Mucosa of rectum (tissue), 2 donors: ENCODE data around the gene PLCB4.

Experiments
- H3K27ac ChIP-seq, 2 donors: one replicate each; pipeline ENCODE4 v1.7.0; 2013; ENCODE audit warnings: inconsistent platforms in 2 of 2, low read depth in 2 of 2, low read length in 2 of 2
- H3K27me3 ChIP-seq, 2 donors: one replicate each; pipeline ENCODE4 v1.7.0; 2013; ENCODE audit warnings: low read length in 2 of 2; ENCODE audit not compliant: control insufficient read depth in 2 of 2, insufficient read depth in 2 of 2
- H3K36me3 ChIP-seq, 2 donors: one replicate each; pipeline ENCODE4 v1.7.0; 2013; ENCODE audit warnings: low read length in 2 of 2; ENCODE audit not compliant: control insufficient read depth in 2 of 2, insufficient read depth in 2 of 2
- H3K4me1 ChIP-seq, 2 donors: one replicate each; pipeline ENCODE4 v1.7.0; 2013; ENCODE audit warnings: low read length in 2 of 2, mild to moderate bottlenecking in 1 of 2; ENCODE audit not compliant: control insufficient read depth in 2 of 2, insufficient read depth in 2 of 2
- H3K4me3 ChIP-seq, 2 donors: one replicate each; pipeline ENCODE4 v1.7.0; 2013; ENCODE audit warnings: low read length in 2 of 2
- H3K9ac ChIP-seq, 2 donors: one replicate each; pipeline ENCODE4 v1.7.0; 2013; ENCODE audit warnings: low read length in 2 of 2, low read depth in 1 of 2, mild to moderate bottlenecking in 1 of 2
- H3K9me3 ChIP-seq, 2 donors: one replicate each; pipeline ENCODE4 v1.7.0; 2013; ENCODE audit warnings: low read length in 2 of 2; ENCODE audit not compliant: control insufficient read depth in 2 of 2
- donor health status: healthy.
- donor health status: Normal muscosa, but diverticular disease.

Gene PLCB4

DNA sequence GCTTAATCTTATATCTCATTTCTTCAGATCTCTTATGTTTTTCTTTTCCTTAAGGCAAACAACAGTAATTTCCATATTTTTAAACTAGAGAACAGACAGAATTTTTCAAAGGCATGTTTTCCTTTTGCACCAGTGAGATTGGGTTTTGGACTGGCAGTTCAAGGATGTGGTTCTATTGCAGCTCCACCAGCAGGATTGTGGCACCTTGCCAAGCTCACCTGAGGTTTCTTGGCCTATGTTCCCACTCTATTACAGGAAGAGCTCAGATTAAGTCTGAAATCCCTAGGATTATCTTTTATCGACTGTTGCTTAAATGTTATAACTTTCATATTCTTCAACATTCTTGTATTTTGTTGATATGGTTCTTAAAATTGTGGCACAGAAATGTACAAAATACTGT lies 218.9 kb downstream of the PLCB4 start:
- H3K27me3 ChIP-seq = no peaks in the 10 kb centered on the region
- H3K9ac ChIP-seq = no peak overlapping the region
- H3K9me3 ChIP-seq = no peaks in the 10 kb centered on the region
- H3K4me1 ChIP-seq = no peaks in the 10 kb centered on the region
- no peak overlapping the region for H3K27ac ChIP-seq
- H3K4me3 ChIP-seq = no peak overlapping the region
- no peaks in the 10 kb centered on the region for H3K36me3 ChIP-seq

DNA sequence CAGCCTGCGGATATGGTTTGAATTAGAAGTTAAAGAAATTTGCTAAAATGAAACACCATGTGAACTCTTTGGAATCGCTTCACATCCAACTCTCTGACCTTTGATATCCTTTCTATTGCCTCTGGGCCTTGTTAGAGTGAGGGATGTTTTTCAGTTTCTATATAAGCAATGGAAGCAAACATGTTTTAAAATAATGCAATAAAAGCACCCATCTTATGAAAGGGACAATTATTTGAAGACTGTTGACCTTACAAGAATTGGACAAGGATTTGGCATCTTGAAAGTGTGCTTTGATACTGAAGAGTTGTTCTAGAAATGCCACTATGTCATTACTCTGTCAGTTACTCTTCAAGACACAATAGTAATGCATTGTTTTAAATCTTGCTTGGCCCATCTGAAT lies 221.4 kb downstream of the PLCB4 start:
- H3K9me3 ChIP-seq = no peaks in the 10 kb centered on the region
- H3K27me3 ChIP-seq = no peaks in the 10 kb centered on the region
- H3K27ac ChIP-seq = no peak overlapping the region
- no peak overlapping the region for H3K4me3 ChIP-seq
- H3K9ac ChIP-seq = no peak overlapping the region
- no peaks in the 10 kb centered on the region for H3K36me3 ChIP-seq
- H3K4me1 ChIP-seq = peaks cover 0 to 3% of the 10 kb centered on the region in 2 donors

DNA sequence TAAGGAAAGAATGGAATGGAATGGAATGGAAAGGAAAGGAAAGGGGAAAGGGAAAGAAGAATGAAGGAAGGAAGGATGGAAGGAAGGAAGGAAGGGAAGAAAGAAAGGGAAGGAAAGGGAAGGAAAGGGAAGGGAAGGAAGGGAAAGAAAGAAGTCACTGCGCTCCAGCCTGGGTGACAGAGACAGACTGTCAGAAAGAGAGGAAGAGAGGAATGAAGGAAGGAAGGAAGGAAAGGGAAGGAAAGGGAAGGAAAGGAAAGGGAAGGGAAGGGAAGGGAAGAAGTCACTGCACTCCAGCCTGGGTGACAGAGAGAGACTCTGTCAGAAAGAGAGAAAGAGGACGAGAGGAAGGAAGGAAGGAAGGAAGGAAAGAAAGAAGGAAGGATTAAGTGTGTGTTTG lies 224.3 kb downstream of the PLCB4 start:
- Histone ChIP-seq H3K4me1 (peaks cover 0 to 3% of the 10 kb centered on the region in 2 donors), H3K4me3 (no peak overlapping the region), H3K27ac (no peak overlapping the region), H3K36me3 (no peaks in the 10 kb centered on the region), H3K9ac (no peak overlapping the region), H3K27me3 (no peaks in the 10 kb centered on the region), H3K9me3 (no peaks in the 10 kb centered on the region)

DNA sequence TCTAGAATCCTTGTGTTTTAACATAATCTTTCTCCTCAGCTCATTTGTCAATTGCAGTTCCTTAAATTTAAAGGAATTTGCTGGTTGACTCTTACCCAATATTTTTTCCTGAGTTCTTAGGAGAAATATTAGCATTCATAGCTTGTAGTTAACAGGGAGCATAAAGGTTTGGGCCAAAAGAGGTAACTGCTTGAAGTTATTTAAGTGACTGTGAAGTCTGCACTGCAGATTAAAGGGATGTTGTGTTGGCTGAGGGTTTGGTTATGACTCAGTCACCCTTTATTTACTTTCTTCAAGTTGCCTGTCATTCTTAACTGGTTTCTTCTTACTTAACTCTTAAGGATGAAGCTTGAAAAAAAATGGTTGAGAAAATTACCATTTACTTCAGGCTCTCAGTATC lies 225.2 kb downstream of the PLCB4 start:
- Histone ChIP-seq H3K27ac (no peak overlapping the region), H3K9me3 (no peaks in the 10 kb centered on the region), H3K9ac (no peak overlapping the region), H3K4me3 (no peak overlapping the region), H3K27me3 (no peaks in the 10 kb centered on the region), H3K36me3 (no peaks in the 10 kb centered on the region), H3K4me1 (peaks cover 0 to 3% of the 10 kb centered on the region in 2 donors)

DNA sequence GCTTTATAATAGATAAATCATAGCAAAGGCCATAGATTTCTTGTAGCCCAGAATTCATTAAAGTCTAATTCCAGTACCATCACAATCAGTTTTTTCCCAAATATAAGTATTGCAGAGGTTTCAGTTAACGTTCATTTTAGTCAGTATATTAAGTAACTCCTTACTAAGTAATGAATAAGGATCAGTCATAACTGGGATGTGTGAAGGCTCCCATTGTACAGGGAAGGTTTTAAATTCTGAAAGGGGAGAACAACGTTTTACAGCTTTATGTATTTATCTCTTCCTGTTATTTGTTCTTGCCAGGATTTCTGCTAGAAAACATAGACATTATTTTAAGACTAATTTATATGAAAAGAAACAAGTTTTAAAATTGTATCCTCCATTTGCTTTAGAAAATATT lies 230.0 kb downstream of the PLCB4 start:
- H3K4me3 ChIP-seq = no peak overlapping the region
- H3K4me1 ChIP-seq = peaks cover 0 to 14% of the 10 kb centered on the region in 2 donors
- no peaks in the 10 kb centered on the region for H3K27me3 ChIP-seq
- no peaks in the 10 kb centered on the region for H3K9me3 ChIP-seq
- H3K36me3 ChIP-seq = no peaks in the 10 kb centered on the region
- no peak overlapping the region for H3K27ac ChIP-seq
- H3K9ac ChIP-seq = no peak overlapping the region

DNA sequence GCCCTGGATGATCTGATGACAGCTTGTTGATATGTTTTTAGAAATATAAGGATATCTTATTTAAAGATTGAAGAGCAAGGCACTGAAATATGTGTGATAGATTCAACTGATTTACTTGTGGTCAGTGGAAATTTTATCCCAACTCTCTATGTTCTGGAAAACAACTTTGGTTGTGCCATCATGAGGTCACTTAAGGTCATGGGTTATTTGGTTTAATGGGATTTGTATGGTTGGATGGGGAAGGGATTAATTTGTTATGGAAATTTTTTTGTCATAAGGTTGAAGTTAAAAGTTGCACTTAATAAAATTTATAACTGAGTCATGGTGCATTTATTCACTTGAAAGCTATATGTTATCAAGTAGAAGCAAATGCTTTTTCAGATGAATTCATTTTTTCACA lies 231.2 kb downstream of the PLCB4 start:
- Histone ChIP-seq H3K27ac (no peak overlapping the region), H3K4me1 (peaks cover 0 to 11% of the 10 kb centered on the region in 2 donors), H3K9me3 (no peaks in the 10 kb centered on the region), H3K9ac (no peak overlapping the region), H3K4me3 (no peak overlapping the region), H3K36me3 (no peaks in the 10 kb centered on the region), H3K27me3 (no peaks in the 10 kb centered on the region)

DNA sequence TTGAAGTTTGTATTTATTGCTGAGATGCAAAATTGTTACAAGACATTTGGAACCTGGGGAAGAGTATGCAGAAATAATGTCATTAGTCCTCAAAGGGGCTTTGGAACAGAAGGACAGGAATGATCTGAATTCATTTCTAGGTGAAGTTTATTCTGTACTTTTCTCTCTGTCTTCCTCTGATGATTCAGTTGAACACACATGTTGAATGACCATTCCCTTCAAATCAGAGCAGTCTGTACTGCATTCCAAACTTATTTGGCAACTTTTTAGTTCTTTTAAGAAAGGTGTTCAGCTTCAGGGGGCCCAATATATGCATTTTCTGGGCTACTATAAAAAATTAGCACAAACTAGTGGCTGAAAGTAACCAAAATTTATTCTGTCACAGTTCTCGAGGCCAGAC lies 231.6 kb downstream of the PLCB4 start:
- no peak overlapping the region for H3K9ac ChIP-seq
- H3K36me3 ChIP-seq = no peaks in the 10 kb centered on the region
- no peak overlapping the region for H3K27ac ChIP-seq
- no peak overlapping the region for H3K4me3 ChIP-seq
- H3K9me3 ChIP-seq = no peaks in the 10 kb centered on the region
- no peaks in the 10 kb centered on the region for H3K27me3 ChIP-seq
- peaks cover 0 to 11% of the 10 kb centered on the region in 2 donors for H3K4me1 ChIP-seq

DNA sequence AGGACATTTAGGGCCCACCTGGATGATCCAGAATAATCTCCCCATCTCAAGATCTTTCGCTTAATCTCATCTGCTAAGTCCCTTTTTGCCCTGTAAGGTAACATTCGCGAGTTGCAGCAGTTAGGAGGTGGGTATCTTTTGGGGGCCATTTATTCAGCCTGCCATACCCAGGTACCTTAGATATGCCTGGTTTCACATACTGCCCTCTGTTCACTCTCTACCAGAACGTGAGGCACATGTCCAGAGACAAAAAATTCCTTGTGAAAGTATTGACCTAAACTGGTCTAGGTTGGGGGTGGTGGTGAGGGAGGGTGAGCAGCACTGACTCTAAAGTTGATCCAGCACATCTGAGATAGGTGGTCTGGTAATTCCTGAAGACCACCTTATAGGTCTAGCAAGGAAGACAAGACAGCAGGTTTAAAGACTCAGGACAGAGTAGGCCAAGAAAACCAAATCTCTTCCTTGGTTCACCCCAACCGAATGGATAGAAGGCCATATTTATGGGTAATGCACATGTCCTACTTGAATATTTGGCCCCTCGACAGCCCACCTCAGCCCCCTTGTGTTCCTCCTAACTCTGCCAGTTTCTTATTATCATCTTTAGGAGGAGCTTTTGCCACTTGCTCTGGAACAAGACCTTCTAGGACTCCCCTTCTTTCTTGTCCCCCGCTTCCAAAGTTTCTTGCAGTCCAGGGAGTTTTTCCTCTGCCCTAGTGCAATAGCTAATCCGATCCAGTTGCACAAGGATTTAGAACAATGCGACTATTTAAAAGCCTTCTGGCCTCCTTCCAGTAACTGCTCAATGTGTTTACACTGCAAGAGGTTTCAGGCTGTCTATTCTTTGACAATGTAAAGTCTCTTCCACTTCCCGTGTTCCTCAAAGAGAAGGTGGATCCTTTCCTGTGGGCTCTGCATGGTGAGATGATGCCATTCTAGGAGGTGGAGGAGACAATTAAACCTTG lies 232.5 kb downstream of the PLCB4 start:
- no peak overlapping the region for H3K9ac ChIP-seq
- no peaks in the 10 kb centered on the region for H3K36me3 ChIP-seq
- no peaks in the 10 kb centered on the region for H3K9me3 ChIP-seq
- H3K27me3 ChIP-seq = no peaks in the 10 kb centered on the region
- H3K4me1 ChIP-seq = peaks cover 0 to 11% of the 10 kb centered on the region in 2 donors
- H3K4me3 ChIP-seq = no peak overlapping the region
- H3K27ac ChIP-seq = peak overlapping the region in 1 of 2 donors; percentile 40

DNA sequence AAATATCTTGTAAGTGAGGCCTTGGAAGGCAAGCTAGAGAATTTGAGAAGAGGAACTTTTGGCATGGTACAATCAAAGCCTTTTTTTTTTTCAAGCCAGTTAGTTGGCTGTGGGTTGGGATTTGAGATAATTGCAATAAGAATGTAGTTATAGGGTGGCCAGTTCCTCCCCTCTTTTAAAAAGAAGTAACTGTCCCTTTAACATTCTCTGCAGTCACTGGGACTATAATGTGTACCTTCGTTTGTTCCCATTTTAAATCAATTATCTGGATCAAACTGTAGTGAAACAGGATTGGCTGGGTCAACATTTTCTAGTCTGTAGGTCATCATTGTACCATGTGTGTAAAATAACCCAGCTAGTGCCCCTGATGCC lies 233.2 kb downstream of the PLCB4 start:
- Histone ChIP-seq H3K27ac (peak overlapping the region in 1 of 2 donors; percentile 20), H3K27me3 (no peaks in the 10 kb centered on the region), H3K4me1 (peaks cover 0 to 11% of the 10 kb centered on the region in 2 donors), H3K36me3 (no peaks in the 10 kb centered on the region), H3K4me3 (peak overlapping the region in 1 of 2 donors; percentile 7), H3K9me3 (no peaks in the 10 kb centered on the region), H3K9ac (no peak overlapping the region)

DNA sequence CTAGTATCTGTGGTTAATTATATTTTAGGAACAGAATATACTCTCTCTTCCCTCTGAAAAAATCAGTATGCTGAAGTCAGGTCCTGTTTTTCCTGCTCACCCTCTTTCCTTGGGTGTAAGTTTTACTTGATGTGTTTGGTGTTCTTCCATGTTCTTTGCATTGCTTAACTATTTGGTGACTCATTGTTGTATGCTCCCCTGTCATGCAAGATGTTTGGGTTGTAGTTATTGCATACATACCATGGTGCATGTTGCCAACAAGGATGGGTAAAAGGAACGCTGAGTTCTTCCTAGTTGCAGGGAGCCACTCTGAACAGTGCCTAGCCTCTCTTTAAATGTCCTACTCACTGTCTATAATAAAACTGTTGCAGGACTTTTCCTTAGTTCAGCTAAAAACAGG lies 237.6 kb downstream of the PLCB4 start:
- H3K36me3 ChIP-seq = no peaks in the 10 kb centered on the region
- no peak overlapping the region for H3K9ac ChIP-seq
- no peak overlapping the region for H3K27ac ChIP-seq
- H3K4me1 ChIP-seq = peaks cover 0 to 8% of the 10 kb centered on the region in 2 donors
- no peaks in the 10 kb centered on the region for H3K27me3 ChIP-seq
- no peaks in the 10 kb centered on the region for H3K9me3 ChIP-seq
- H3K4me3 ChIP-seq = no peak overlapping the region
